Smooth muscle cell (in vitro differentiated cells): ENCODE results near the gene SPHKAP. TPM values are rescaled to one million over a fixed set of nuclear protein-coding genes. Genes with fewer than 3 reads are reported as not detected.

Experiments used
- DNase-seq: peaks from one replicate; lab custom pipeline; 2025; ENCODE audit not compliant: unreplicated experiment; lab: John Stamatoyannopoulos, UW
- H2AFZ ChIP-seq: fragments of 200-600 bp; sonication (generic); 2 replicates; pipeline ENCODE4 v1.6.0; 2016; ENCODE audit warnings: antibody characterized with exemption, low read depth, mild to moderate bottlenecking
- H3F3A ChIP-seq: fragments of 200-600 bp; sonication (generic); 2 replicates; pipeline ENCODE4 v1.6.0; 2017; ENCODE audit warnings: antibody characterized with exemption, low read depth
- H3K27ac ChIP-seq: fragments of 200-600 bp; sonication (generic); 2 replicates; pipeline ENCODE4 v1.5.1; 2016; ENCODE audit warnings: low read depth, mild to moderate bottlenecking
- H3K27me3 ChIP-seq: fragments of 200-600 bp; sonication (generic); 2 replicates; pipeline ENCODE4 v1.6.1; 2016; ENCODE audit warnings: low read depth, mild to moderate bottlenecking
- H3K36me3 ChIP-seq: fragments of 200-600 bp; sonication (generic); 2 replicates; pipeline ENCODE4 v1.5.1; 2016; ENCODE audit warnings: low read depth
- H3K4me1 ChIP-seq: fragments of 200-600 bp; sonication (generic); 2 replicates; pipeline ENCODE4 v1.5.1; 2016; ENCODE audit warnings: low read depth
- H3K4me2 ChIP-seq: fragments of 200-600 bp; sonication (generic); 2 replicates; pipeline ENCODE4 v1.6.0; 2016; ENCODE audit warnings: mild to moderate bottlenecking
- H3K4me3 ChIP-seq: fragments of 200-600 bp; sonication (generic); 2 replicates; pipeline ENCODE4 v1.5.1; 2016; ENCODE audit warnings: mild to moderate bottlenecking
- H3K79me2 ChIP-seq: fragments of 200-600 bp; sonication (generic); 2 replicates; pipeline ENCODE4 v1.6.0; 2016; ENCODE audit warnings: low read depth, mild to moderate bottlenecking
- H3K9ac ChIP-seq: fragments of 200-600 bp; sonication (generic); 2 replicates; pipeline ENCODE4 v1.6.0; 2016; ENCODE audit warnings: low read depth
- H3K9me3 ChIP-seq: fragments of 200-600 bp; sonication (generic); replicated peaks from 2 replicates; pipeline ENCODE4 v1.5.1; 2016; ENCODE audit warnings: low read depth
- H4K20me1 ChIP-seq: fragments of 200-600 bp; sonication (generic); 2 replicates; pipeline ENCODE4 v1.6.0; 2016; ENCODE audit warnings: low read depth
- CTCF ChIP-seq: fragments of 200-600 bp; sonication (generic); IDR thresholded peaks from 2 replicates; pipeline ENCODE4 v1.5.1; 2017; ENCODE audit warnings: borderline replicate concordance, mild to moderate bottlenecking, antibody characterized with exemption; ENCODE audit not compliant: insufficient read depth, poor library complexity, severe bottlenecking
- WGBS: methylation state at CpG from one replicate; pipeline ENCODE4 v1.1.7; 2016; ENCODE audit warnings: low lambda C conversion rate; 5-methylcytosine and 5-hydroxymethylcytosine counted together
- polyA plus RNA-seq: library from polyadenylated mRNA; unstranded; fragments of >200 nt; fragmentation: Nextera tagmentation; extraction: Ambion mirVana; gene quantifications from 2 replicates; pipeline ENCODE4 v1.2.1, GENCODE V29; 2016
- total RNA-seq: library from RNA; depleted of rRNA; stranded (reverse); fragments of >200 nt; gene quantifications from 2 replicates; pipeline ENCODE4 v1.2.3, GENCODE V29; 2014

Gene SPHKAP
- total and polyA plus RNA-seq, 2 experiments from 2014 or later = not detected

- Histone ChIP-seq H3K4me2 (no peak overlapping the region), H3K9ac (no peak overlapping the region), H3K36me3 (no peaks in the 10 kb centered on the region), H3K27me3 (peaks cover 3% of the 10 kb centered on the region), H3K27ac (no peak overlapping the region), H3K4me3 (no peak overlapping the region), H2AFZ (no peak overlapping the region), H3K4me1 (no peaks in the 10 kb centered on the region), H3K9me3 (no peaks in the 10 kb centered on the region), H3K79me2 (no peaks in the 10 kb centered on the region), H4K20me1 (no peaks in the 10 kb centered on the region), H3F3A (no peaks in the 10 kb centered on the region)
- DNase-seq = no peak
- peak; percentile 53 for TF ChIP-seq CTCF
- 16% methylated on average over 5 of the region's 5 CpGs for WGBS
These were observed 132.5 kb downstream of the SPHKAP start for GRCh38 chr2:228048838-228049490.

GRCh38 chr2:228040995-228041394 is 140.5 kb downstream of the SPHKAP start:
- WGBS = 96% methylated on average over 2 of the region's 2 CpGs
- H3K79me2 ChIP-seq = no peaks in the 10 kb centered on the region
- H3K9ac ChIP-seq = no peak overlapping the region
- no peaks in the 10 kb centered on the region for H4K20me1 ChIP-seq
- no peak overlapping the region for H3K4me2 ChIP-seq
- DNase-seq = no peak
- no peaks in the 10 kb centered on the region for H3K9me3 ChIP-seq
- no peaks in the 10 kb centered on the region for H3F3A ChIP-seq
- no peak overlapping the region for H2AFZ ChIP-seq
- no peak overlapping the region for H3K27ac ChIP-seq
- no peaks in the 10 kb centered on the region for H3K4me1 ChIP-seq
- TF ChIP-seq CTCF = no peak
- no peaks in the 10 kb centered on the region for H3K27me3 ChIP-seq
- H3K4me3 ChIP-seq = no peak overlapping the region
- H3K36me3 ChIP-seq = no peaks in the 10 kb centered on the region

GRCh38 chr2:228039752-228040534 is 141.5 kb downstream of the SPHKAP start:
- no peak overlapping the region for H3K4me2 ChIP-seq

More at GRCh38 chr2:228039752-228040534, 141.5 kb downstream of the SPHKAP start:
- H3K79me2 ChIP-seq = no peaks in the 10 kb centered on the region
- no peaks in the 10 kb centered on the region for H3K4me1 ChIP-seq
- no peaks in the 10 kb centered on the region for H3K27me3 ChIP-seq
- 65% methylated on average over 5 of the region's 5 CpGs for WGBS
- H3K27ac ChIP-seq = no peak overlapping the region
- no peaks in the 10 kb centered on the region for H3K36me3 ChIP-seq
- peak; percentile 75 for TF ChIP-seq CTCF
- H4K20me1 ChIP-seq = no peaks in the 10 kb centered on the region
- no peak overlapping the region for H3K4me3 ChIP-seq
- no peaks in the 10 kb centered on the region for H3K9me3 ChIP-seq
- no peaks in the 10 kb centered on the region for H3F3A ChIP-seq
- H3K9ac ChIP-seq = no peak overlapping the region
- no peak for DNase-seq
- H2AFZ ChIP-seq = no peak overlapping the region
